ENCODE results near the gene ADAMTS17.

- TF ChIP-seq MYC (IDR thresholded peaks at IDR 0.05; ENCODE audit: low read depth, low read length): no peak
- TF ChIP-seq POLR2A (IDR thresholded peaks at IDR 0.05; ENCODE audit: extremely low read depth, insufficient read length): no peak
Observed at GRCh38 chr15:100314809-100315400, 26.9 kb downstream of the ADAMTS17 start.
